Neural cell (in vitro differentiated cells): Measurements from ENCODE around the gene EDIL3.

Source experiments
- CTCF ChIP-seq: fragments of 450-650 bp; IDR thresholded peaks from 2 replicates; pipeline ENCODE4 v1.5.1; 2014; ENCODE audit warnings: antibody characterized with exemption, mild to moderate bottlenecking, moderate library complexity; ENCODE audit not compliant: poor library complexity, severe bottlenecking
- EP300 ChIP-seq: fragments of 450-650 bp; conservative IDR thresholded peaks from 2 replicates; pipeline ENCODE4 v1.6.1; 2014; ENCODE audit warnings: antibody characterized with exemption, mild to moderate bottlenecking, moderate library complexity; ENCODE audit not compliant: poor library complexity, severe bottlenecking
- MXI1 ChIP-seq: fragments of 450-650 bp; conservative IDR thresholded peaks from 2 replicates; pipeline ENCODE4 v1.6.1; 2014; ENCODE audit warnings: antibody characterized with exemption, mild to moderate bottlenecking; ENCODE audit not compliant: poor library complexity, severe bottlenecking
- REST ChIP-seq: IDR thresholded peaks from 2 replicates; pipeline ENCODE4 v1.6.1; 2012; ENCODE audit warnings: borderline replicate concordance
- SMC3 ChIP-seq: fragments of 450-650 bp; conservative IDR thresholded peaks from 2 replicates; pipeline ENCODE4 v1.6.1; 2014; ENCODE audit warnings: antibody characterized with exemption, mild to moderate bottlenecking, moderate library complexity; ENCODE audit not compliant: poor library complexity

- no peak for TF ChIP-seq CTCF
- TF ChIP-seq SMC3 = no peak
- no peak for TF ChIP-seq EP300
- no peak for TF ChIP-seq REST
- no peak for TF ChIP-seq MXI1
Measured at GRCh38 chr5:84430863-84431663, 46.4 kb upstream of the EDIL3 start.
